HG03064 (cell line): ENCODE measurements around the gene RAB12.
"Not testable (repeated sequence)": the region's sequence is repeated elsewhere in the genome, so short reads cannot be mapped to it uniquely, and the experiment has no call there.

Experiments used
- ATAC-seq: cut with Tn5 transposase; IDR thresholded peaks from one replicate; pipeline ENCODE4 v1.9.1; 2021; ENCODE audit warnings: low read depth; ENCODE audit not compliant: unreplicated experiment

RAB12 gene, protein sequence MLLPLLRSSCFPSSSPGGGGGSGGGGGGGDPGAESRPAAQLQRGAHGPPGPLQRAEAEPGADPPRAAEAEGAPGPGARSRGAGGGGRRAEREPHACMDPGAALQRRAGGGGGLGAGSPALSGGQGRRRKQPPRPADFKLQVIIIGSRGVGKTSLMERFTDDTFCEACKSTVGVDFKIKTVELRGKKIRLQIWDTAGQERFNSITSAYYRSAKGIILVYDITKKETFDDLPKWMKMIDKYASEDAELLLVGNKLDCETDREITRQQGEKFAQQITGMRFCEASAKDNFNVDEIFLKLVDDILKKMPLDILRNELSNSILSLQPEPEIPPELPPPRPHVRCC

DNA sequence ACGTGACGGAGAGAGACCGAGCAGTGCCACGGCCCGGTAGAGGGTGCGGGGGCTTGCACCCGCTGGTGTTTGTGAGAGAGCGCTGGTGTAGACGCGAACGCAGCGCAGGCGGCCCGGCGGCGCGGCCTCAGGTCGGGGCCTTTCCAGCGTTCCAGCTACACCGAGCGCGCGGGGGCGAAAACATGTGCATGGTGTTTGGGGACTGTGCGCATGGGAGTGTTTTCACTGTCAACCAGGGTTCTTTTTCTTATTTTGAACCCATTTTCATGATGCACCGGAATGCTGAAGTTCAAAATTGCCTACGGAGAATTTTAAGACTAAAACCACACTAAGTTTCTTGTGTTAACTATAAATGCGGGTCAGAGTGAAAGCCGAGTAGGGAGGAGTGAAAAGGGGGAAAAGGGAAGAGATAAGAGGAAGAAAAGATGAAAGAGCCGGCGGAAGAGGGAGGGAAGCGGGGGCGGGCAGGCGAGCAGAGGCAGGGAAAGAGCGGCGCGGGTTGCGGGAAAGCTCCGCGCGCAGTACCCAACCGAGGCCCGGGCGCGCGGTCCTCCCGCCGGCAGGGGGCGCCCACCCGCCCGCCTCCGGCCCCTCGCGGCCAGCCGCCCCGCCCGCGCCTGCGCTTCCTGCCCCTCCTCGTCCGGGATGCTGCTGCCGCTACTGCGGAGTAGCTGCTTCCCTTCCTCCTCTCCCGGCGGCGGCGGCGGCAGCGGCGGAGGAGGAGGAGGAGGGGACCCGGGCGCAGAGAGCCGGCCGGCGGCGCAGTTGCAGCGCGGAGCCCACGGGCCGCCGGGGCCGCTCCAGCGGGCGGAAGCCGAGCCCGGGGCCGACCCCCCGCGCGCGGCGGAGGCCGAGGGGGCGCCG is at the start of gene RAB12:
Gene RAB12 (plus strand): TSS at position 643 of the 864 bp plus-strand sequence. CDS start 3 bp downstream, at position 646.
- ATAC-seq = no peak

DNA sequence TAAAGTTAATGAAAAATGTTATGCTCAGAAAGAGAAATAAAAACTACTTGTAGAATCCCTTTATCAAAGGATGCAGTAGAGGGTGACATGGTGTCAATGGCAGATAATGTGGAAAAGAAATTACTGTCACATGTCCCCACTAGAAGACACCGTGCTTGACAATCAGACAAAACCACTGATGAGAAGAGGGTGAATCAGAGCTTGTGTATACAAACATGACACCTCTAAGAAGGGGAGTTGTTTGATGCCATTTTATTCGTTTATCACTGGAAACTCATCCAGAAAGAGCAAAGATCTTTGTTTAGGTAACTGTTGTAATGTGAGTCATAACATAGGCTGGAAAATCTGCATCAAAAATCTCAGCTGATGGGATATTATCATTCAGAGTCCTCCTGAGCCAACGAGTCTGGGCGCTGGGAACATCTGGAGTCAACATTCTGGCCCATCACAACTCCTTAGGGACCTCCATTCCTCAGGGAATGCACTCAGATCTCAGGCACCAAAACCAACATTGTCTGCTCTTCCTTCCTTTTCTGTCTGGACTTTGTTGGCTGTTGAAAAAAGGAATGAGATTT is 49.5 kb upstream of the RAB12 start:
- no peak for ATAC-seq

DNA sequence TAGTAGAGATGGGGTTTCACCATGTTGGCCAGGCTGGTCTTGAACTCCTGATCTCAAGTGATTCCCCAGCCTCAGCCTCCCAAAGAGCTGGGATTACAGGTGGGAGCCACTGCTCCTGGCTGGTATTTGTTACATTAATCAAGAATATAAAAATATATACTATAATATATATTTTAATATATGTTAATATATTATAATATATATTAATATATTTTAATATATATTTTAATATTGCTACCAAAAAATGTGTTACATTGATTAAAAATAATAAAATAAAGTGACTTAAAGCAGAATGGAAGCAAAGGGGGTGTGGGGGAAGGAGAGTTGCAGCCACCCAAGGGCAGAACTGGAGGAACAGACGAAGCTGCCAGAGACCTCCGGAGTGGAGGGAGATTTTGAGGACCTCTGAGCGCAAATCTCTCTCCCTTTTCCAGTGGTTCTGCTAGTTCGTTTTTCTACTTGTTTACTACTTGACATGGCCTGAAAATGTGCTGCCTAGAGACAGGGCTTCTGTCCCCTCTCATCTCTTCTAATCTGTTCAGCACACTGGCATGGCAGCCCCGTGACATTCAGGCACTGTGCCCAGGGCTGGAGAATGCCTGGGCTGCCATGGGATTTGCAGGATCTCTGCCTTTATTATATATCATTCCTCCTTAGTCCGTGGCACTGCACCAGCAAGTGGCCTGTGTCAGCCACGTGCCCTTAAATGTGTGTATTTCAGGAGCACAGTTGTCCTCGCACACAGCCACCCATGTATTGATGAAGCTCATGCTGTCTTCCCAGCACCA is 47.9 kb upstream of the RAB12 start:
- no peak for ATAC-seq

DNA sequence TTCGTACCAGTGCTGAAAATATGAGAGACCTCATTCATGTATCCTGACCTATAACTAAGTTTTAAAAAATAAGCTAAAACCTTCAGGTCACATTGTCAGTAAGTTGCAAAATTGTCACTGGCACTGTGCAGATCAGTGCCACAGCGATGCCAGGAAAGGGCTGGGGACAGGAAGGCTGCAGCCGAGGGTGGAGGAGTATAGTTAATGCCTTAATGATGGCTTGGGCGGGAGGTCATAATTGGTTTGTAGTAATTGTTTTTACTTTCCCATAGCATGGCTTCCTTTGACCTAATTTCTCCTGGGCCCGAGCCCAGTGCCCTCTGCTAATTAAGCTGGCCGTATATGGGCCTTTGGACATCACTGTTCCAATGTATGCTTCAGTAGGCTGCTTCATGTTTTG is 47.2 kb upstream of the RAB12 start:
- ATAC-seq = no peak

DNA sequence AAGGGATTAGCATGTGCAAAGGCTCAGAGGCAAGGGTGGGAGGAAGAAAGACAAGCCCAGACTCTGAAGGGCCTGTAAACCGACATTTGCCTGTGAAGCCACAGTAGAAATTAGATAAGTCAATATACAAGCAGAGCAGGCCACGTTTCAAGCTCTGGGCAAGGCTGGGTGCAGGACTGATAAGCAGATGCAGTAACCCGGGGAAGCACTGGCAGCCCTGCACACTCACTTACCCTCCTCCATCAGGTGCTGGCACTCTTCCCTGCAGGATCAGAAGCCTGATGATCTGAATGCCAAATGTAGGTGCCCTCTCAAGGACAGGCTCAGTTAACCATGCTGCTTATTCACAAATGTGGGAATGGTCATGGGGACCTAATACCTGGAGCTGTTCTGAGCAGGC is 46.3 kb upstream of the RAB12 start:
- ATAC-seq = no peak

DNA sequence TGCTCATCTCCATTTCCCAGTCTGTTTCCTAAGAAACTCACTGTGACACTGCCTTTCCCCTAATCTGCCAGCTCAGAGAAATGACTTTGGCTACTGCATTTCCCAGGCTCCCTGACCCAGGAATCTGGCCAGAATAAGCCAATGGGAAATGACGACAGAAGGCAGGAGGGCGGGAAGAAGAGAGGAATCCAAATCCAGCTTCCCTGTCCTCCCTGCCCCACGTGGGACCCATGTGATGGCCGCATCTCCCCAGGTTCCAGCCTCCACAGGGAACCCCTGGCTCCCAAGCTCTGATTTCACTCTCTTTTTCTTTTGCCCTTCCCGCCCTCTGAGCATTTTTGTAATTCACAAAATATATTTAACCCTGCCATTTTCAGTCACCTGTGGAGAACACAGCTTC is 37.8 kb upstream of the RAB12 start:
- no peak for ATAC-seq

DNA sequence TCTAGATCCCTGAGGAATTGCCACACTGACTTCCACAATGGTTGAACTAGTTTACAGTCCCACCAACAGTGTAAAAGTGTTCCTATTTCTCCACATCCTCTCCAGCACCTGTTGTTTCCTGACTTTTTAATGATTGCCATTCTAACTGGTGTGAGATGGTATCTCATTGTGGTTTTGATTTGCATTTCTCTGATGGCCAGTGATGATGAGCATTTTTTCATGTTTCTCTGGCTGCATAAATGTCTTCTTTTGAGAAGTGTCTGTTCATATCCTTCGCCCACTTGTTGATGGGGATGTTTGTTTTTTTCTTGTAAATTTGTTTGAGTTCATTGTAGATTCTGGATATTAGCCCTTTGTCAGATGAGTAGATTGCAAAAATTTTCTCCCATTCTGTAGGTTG is 35.5 kb upstream of the RAB12 start:
- ATAC-seq = not testable (repeated sequence)

DNA sequence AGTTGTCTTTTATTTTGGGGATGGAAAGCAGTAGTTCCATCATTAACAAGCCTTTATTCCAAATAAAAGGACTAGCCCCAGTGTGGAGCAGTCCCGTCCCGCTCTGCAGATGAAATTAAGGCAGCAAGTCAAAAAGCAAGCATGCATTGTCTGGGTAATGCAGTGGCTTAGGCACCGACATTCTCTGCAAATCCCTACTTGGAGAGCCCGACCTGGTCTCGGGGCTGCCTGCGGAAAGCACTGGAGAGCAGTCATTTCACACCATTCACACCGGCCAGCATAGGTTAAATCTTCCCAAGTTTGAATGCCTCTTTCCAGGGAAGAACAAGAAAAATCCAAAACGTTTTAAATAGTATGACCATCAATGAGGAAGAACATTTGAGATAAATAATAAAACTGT is 24.4 kb upstream of the RAB12 start:
- no peak for ATAC-seq

DNA sequence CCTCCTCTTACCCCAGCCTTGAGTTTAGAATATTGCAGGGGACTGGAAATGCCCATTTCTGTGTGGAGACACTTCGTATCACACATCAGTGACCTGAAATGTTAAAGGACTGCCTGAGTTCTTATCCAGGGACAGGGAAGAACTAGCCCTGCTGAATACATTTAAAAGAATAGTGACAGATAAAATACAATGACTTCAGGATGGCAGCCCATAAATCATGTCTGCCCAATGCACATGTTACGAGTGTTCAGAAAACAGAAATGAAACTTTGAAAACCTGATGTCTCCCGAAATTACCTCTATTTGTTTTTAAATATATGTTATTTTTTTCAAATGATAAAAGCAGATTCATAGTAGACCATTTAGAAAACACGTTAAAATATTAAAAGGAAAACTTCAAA is 22.3 kb upstream of the RAB12 start:
- no peak for ATAC-seq

DNA sequence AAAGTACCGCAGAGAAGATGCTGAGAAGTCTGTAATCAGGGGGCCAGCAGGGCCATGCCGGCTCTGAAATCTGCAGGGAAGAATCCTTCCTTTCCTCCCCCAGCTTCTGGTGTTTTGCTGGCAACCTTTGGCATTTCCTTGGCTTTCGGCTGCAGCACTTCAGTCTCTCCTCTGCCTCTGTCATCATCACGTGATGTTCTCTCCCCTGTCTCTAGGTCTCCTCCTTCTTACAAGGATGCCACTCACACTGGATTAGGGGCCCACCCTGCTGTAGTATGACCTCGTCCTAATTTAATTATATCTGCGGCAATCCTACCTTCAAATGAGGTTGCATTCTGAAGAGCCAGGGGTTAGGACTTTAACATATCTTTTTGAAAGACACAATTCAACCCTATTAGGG is 13.8 kb upstream of the RAB12 start:
- ATAC-seq = no peak

DNA sequence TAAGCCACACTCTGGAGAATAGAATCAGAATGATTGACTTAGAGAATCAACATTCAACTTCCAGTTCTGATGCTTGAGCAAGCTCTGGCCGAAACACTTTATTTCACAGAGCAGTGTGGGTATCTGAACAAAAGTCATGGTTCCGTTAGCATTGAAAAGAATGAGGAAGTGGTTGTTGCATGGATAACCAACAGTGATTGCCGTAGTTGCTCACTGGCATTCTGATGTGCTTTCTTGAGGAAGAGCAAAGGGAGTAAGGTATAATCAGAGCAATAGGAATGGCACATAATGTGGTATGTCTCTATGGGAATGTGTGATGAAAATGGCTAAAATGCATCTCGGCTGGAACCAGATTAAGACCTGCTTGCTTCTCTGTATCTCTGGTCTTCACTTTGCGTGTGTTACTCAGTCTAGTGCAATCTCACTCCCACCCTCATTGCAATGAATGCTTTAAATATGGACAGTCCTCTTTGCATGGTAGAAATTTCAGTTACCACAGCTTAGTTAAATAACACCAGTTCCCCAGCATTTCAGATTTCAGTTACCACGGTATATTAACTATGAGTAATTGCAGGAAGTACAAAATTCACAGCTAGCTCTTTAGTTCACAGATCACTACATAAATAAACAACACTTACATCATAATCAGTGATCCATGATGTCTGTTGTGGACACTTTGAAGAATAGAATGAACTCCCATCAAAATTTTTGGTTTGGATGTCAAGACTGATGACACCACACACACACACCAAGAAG is 7.8 kb upstream of the RAB12 start:
- ATAC-seq = peak; percentile 61

DNA sequence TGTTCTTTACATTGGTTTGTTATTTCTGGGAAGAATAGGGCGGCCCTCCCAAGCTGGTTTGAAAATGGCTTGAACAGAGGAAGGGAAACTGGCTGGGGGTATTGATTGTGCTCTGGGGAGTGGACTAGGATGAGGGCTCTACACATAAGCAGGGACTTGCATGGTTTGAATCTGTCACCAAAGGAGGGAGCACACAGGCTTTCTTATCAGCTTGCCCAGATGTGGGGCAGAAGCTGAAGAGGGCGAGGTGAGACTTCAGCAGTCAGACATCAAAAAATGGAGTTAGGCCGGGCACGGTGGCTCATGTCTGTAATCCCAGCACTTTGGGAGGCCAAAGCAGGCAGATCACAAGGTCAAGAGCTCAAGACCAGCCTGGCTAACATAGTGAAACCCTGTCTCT is 7.2 kb upstream of the RAB12 start:
- ATAC-seq = peak; percentile 21

DNA sequence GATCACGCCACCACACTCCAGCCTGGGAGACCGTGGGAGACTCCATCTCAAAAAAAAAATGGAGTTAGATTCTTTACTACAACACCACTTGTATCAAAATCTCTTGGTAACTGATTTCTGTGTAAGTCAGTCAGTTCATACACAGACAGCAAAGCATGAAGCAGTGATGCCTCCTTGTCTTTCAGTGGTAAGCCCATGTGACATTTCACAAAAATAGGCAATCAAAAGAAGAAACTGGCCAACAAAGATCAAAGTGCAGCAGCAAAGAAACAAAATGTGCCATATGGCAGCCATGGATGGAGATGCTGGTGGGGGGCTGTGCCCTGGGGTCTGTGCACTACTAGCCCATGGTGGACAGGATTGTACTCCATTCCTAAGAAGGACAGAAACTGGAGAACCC is 6.7 kb upstream of the RAB12 start:
- no peak for ATAC-seq

DNA sequence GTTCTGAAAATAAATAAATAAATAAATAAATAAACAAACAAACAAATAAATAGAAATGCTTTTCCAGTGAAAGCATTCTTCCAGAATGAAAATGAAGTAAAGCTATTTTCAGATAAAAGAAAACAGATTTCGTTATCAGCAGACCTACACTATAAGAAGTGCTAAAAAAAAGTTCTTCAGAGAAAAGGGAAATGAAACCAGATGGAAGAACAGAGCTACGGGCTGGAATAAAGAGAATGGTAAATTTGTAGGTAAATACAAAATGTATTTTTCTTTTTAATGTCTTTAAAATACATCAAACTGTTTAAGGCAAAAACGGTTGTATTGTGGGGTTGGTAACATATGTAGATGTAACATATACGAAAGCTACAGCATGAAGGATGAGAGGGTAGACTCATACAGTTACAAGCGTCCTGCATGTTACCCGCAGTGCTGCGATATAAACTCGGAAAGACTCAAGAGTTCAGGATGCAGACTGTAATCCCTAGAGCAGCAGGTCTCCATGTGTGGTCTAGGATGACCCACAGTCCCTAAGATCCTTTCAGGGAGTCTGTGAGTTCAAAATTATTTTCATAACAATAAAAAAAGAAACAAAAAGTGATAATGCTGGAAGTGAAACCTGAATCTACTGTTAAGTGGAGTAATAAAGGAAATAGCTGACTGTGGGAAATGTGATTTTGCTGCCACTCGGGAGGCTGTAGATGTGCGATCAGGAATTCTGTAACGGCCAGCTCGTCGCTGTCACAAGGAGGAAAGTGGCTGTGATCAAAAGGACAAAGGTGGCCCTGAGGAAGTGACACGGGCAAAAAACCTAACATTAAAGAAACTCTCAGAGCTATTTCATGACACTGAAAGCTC is 5.3 kb upstream of the RAB12 start:
- ATAC-seq = no peak

DNA sequence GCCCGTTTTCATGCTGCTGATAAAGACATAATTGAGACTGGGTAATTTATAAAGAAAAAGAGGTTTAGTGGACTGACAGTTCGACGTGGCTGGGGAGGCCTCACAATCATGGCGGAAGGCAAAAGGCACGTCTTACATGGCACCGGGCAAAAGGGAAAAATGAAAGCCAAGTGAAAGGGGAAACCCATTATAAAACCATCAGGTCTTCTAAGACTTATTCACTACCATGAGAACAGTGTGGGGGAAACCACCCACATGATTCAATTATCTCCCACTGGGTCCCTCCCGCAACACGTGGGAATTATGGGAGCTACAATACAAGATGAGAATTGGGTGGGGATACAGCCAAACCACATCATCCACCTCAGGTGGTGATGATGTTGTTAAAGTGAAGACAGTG is 3.3 kb upstream of the RAB12 start:
- no peak for ATAC-seq

DNA sequence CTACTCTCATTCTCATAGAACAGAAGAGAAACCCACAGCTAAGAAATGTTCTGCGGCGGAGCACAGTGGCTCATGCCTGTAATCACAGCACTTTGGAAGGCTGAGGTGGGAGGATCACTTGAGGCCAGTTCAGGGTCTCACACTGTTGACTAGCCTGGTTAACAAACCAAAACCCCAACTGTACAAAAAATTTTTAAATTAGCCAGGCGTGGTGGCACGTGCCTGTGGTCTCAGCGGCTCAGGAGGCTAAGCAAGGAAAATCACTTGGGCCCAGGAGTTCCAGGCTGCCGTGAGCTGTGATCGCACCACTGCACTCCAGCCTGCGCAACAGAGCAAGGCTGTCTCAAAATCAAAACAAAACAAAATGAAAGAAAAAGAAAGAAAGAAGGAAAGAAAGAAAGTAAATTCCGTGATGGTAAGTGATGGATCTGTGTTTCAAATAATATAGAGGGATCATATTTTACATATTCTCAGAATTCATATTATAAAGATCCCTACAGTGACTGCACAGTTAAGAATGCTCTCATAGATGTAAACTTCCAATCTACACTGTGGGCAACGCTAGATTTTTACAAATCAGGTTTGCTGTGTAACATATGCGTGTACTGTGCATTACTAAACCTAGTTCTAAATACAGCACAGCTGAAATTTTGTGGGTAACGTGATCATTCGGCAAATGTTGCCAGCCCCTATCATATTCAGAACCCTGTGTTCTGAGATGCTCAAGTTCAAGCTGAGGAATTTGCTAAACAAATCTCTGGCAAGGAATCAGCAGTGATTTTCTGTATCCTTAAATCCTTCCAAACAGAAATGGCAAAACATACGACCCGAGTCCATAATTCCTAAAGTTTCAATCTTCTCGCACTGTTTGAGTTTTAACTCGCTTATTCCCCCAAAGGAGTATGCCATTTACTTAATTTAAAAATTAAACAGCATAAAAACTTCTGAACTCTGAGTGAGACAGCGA is 1.2 kb upstream of the RAB12 start:
- ATAC-seq = peak; percentile 36

DNA sequence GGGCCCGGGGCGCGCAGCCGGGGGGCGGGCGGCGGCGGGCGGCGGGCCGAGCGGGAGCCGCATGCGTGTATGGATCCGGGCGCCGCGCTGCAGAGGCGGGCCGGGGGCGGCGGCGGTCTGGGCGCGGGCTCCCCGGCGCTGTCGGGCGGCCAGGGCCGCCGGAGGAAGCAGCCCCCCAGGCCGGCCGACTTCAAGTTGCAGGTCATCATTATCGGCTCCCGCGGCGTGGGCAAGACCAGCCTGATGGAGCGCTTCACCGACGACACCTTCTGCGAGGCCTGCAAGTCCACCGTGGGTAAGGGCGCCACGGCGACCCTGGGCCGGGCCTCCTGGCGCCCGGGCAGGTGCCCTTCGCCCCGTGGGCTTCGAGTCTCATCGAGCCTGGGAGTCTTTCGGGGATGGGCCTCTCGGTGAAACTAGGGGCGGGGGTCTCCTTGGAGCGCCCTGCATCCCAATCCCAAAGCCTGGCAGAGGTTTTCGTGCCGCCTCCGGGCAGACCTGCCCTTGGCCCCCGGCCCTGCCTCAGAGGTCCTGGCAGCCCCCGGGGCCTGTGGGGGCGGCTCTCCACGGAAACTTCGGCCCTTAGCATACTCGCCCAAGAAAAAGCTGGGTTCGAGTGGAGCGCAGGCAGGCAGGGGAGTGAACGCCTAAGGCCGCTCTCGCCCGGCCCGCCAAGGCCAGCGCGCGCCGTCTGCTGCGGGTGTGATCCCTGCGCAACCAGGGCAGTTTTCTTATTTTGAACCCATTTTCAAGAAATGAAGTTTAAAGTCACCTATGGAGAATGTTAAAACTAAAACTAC is 622 bp downstream of the RAB12 start:
- ATAC-seq = no peak
